Endodermal cell (in vitro differentiated cells): ENCODE data around the gene ILDR1. TPM values are rescaled to one million over a fixed set of nuclear protein-coding genes. Genes with fewer than 3 reads are reported as not detected.

ENCODE experiments used
- DNase-seq: peaks from one replicate; pipeline ENCODE4 v3.0.0-alpha.2; 2017
- H3K27ac ChIP-seq: 2 replicates; pipeline ENCODE4 v1.5.1; 2013; ENCODE audit warnings: mild to moderate bottlenecking, low read depth, low read length, moderate library complexity
- H3K27me3 ChIP-seq: 2 replicates; pipeline ENCODE4 v1.6.1; 2013; ENCODE audit warnings: mild to moderate bottlenecking, low read length, moderate library complexity; ENCODE audit not compliant: insufficient read depth, control insufficient read depth, poor library complexity, severe bottlenecking
- H3K36me3 ChIP-seq: 2 replicates; pipeline ENCODE4 v1.7.0; 2013; ENCODE audit warnings: mild to moderate bottlenecking, low read length, moderate library complexity; ENCODE audit not compliant: control insufficient read depth, insufficient read depth
- H3K4me1 ChIP-seq: one replicate; pipeline ENCODE4 v1.7.0; 2013; ENCODE audit warnings: low read length; ENCODE audit not compliant: control insufficient read depth, insufficient read depth
- H3K4me3 ChIP-seq: 2 replicates; pipeline ENCODE4 v1.5.1; 2013; ENCODE audit warnings: mild to moderate bottlenecking, low read length, moderate library complexity
- H3K9ac ChIP-seq: 2 replicates; pipeline ENCODE4 v1.6.1; 2013; ENCODE audit warnings: mild to moderate bottlenecking, low read length, moderate library complexity; ENCODE audit not compliant: poor library complexity, severe bottlenecking; ENCODE audit errors: extremely low read depth
- H3K9me3 ChIP-seq: 2 replicates; pipeline ENCODE4 v1.6.1; 2013; ENCODE audit warnings: mild to moderate bottlenecking, low read length, moderate library complexity; ENCODE audit not compliant: control insufficient read depth
- H3K27ac Mint-ChIP-seq: 2 replicates; pipeline ENCODE4 v1.8.0; 2020; ENCODE audit warnings: mixed read lengths
- H3K27me3 Mint-ChIP-seq: 2 replicates; pipeline ENCODE4 v1.8.0; 2021; ENCODE audit warnings: mild to moderate bottlenecking, mixed read lengths; ENCODE audit not compliant: insufficient read depth
- H3K36me3 Mint-ChIP-seq: 2 replicates; pipeline ENCODE4 v1.8.0; 2020; ENCODE audit warnings: low read depth, mixed read lengths
- H3K4me1 Mint-ChIP-seq: 2 replicates; pipeline ENCODE4 v1.8.0; 2020; ENCODE audit warnings: mixed read lengths
- H3K4me3 Mint-ChIP-seq: 2 replicates; pipeline ENCODE4 v1.8.0; 2020; ENCODE audit warnings: mild to moderate bottlenecking, moderate library complexity, mixed read lengths
- H3K9me3 Mint-ChIP-seq: 2 replicates; pipeline ENCODE4 v1.8.0; 2020; ENCODE audit warnings: mild to moderate bottlenecking, mixed read lengths
- WGBS, 2 experiments: methylation state at CpG; one replicate each; pipeline versions ENCODE4 v1.1.5 to v1.1.7; 2013; ENCODE audit warnings: missing lambda C conversion rate in 2 of 2, mixed read lengths in 1 of 2; ENCODE audit not compliant: insufficient coverage in 1 of 2, insufficient read length in 1 of 2; 5-methylcytosine and 5-hydroxymethylcytosine counted together
- long read RNA-seq, 4 experiments: library from polyadenylated mRNA in 2 of 4; library from RNA in 1 of 4; library from capped mRNA in 1 of 4; stranded (forward) in 3 of 4; unstranded in 1 of 4; transcript quantifications; one replicate each; pipeline ENCODE4 v2.0.0, GENCODE V29; 2020 to 2021; ENCODE audit warnings: inconsistent platforms in 1 of 4
- polyA plus RNA-seq, 2 experiments: library from polyadenylated mRNA; stranded (reverse); fragments of 50-300 nt; gene quantifications; one replicate each; pipeline ENCODE4 v1.2.3, GENCODE V29; 2013
- total RNA-seq, 2 donors: library from RNA; stranded (reverse); fragmentation: NEBNext Ultra II Directional in 1 of 2; extraction: Animal tissue kit (Norgen Biotek cat#: 25700) in 1 of 2; gene quantifications; 2 replicates in 1 of 2; 3 replicates in 1 of 2; pipeline ENCODE4 v1.2.1, GENCODE V29; 2021
- TF ChIP-seq, protein P1 (sequence below): fragments of 200-600 bp; sonication (generic); conservative IDR thresholded peaks from 2 replicates; pipeline ENCODE4 v1.5.0; 2021; ENCODE audit warnings: antibody characterized with exemption, mild to moderate bottlenecking

The ILDR1 gene
- total RNA-seq = 1 to 10 TPM; 2.0 to 3.6 TPM
- 0.14 TPM for polyA plus RNA-seq (2013, experiment 1 of 2)
- not detected for polyA plus RNA-seq (2013, experiment 2 of 2)
- long read RNA-seq, experiment 1, partial matches to known transcripts = 0 of 2 reads
- long read RNA-seq, experiment 1, other reads (novel, unspliced or antisense) = 1 of 2 reads
- long read RNA-seq, experiment 2, partial matches to known transcripts = 1 of 7 reads
- long read RNA-seq, experiment 2, other reads (novel, unspliced or antisense) = 2 of 7 reads
- long read RNA-seq, experiment 3, transcript ILDR1-202 (8 exons, 2,855 nt) = major isoform, 5 of 21 reads
- long read RNA-seq, experiment 3, partial matches to known transcripts = 5 of 21 reads
- long read RNA-seq, experiment 3, other reads (novel, unspliced or antisense) = 7 of 21 reads
- long read RNA-seq, experiment 4 = 0 reads

DNA sequence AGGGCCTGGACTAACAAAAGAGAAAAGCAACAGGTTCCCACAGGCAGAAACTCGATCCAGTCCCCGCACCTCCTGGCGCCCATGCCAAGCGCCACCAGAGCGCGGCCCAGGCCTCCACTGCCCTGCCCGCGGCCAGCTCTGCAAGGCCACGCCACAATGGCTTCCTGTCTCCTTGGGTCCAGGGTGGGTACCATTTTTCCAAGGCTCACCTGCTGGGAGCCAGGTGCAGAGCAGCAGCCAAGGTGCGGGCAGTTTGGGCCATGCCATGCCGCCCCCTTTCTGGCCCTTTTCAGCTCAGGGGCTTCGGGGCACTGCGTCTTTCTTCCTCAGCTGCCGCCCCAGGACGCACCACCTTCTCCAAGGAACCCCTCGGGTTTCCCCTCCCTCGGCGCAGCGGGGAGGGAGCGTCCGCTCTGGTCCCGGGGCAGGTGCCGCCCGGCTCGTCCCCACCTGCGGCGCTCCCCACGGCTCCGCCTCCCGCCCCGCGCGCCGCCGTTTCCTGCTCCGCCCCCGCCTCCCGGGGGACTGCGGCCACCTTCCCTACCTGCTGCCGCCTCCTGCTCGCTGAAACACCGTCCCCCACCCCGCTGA is at the start of gene ILDR1:
Gene ILDR1, minus strand, starts transcription at position 437 of the 591 bp plus-strand sequence. Its CDS starts 170 bp downstream, at position 267.
- 38 to 91% methylated on average over 6 to 43 of the region's 43 CpGs for WGBS, 2 experiments
- H3K27me3 ChIP-seq = peaks cover 14% of the 10 kb centered on the region
- H3K36me3 ChIP-seq = no peaks in the 10 kb centered on the region
- Mint-ChIP-seq H3K9me3 (no peaks in the 10 kb centered on the region), H3K4me1 (peaks cover 29% of the 10 kb centered on the region), H3K36me3 (no peaks in the 10 kb centered on the region), H3K4me3 (peak within 1 kb of the TSS; percentile 59), H3K27me3 (peaks cover 13% of the 10 kb centered on the region), H3K27ac (no peak within 1 kb of the TSS)
- no peak within 1 kb of the TSS for H3K27ac ChIP-seq
- peak; percentile 81 for DNase-seq
- peak within 1 kb of the TSS; percentile 24 for H3K4me3 ChIP-seq
- no peaks in the 10 kb centered on the region for H3K9me3 ChIP-seq
- TF ChIP-seq, protein P1, sequence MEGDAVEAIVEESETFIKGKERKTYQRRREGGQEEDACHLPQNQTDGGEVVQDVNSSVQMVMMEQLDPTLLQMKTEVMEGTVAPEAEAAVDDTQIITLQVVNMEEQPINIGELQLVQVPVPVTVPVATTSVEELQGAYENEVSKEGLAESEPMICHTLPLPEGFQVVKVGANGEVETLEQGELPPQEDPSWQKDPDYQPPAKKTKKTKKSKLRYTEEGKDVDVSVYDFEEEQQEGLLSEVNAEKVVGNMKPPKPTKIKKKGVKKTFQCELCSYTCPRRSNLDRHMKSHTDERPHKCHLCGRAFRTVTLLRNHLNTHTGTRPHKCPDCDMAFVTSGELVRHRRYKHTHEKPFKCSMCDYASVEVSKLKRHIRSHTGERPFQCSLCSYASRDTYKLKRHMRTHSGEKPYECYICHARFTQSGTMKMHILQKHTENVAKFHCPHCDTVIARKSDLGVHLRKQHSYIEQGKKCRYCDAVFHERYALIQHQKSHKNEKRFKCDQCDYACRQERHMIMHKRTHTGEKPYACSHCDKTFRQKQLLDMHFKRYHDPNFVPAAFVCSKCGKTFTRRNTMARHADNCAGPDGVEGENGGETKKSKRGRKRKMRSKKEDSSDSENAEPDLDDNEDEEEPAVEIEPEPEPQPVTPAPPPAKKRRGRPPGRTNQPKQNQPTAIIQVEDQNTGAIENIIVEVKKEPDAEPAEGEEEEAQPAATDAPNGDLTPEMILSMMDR = peak; percentile 18
- H3K9ac ChIP-seq = no peak within 1 kb of the TSS
- H3K4me1 ChIP-seq = peaks cover 8% of the 10 kb centered on the region

GRCh38 chr3:122067588-122068240 is 45.7 kb upstream of the ILDR1 start:
- Histone ChIP-seq H3K27ac (no peak overlapping the region), H3K9ac (no peak overlapping the region), H3K4me1 (no peaks in the 10 kb centered on the region), H3K36me3 (no peaks in the 10 kb centered on the region), H3K27me3 (no peaks in the 10 kb centered on the region), H3K9me3 (peaks cover 6% of the 10 kb centered on the region), H3K4me3 (no peak overlapping the region)
- no peak for DNase-seq
- no peaks in the 10 kb centered on the region for H3K36me3 Mint-ChIP-seq
- H3K9me3 Mint-ChIP-seq = peaks cover 5% of the 10 kb centered on the region
- H3K4me3 Mint-ChIP-seq = no peak overlapping the region
- TF ChIP-seq, protein P1 = no peak
- WGBS, 2 experiments = 89 to 98% methylated on average over 1 to 2 of the region's 2 CpGs
- H3K27ac Mint-ChIP-seq = no peak overlapping the region
- peaks cover 9% of the 10 kb centered on the region for H3K4me1 Mint-ChIP-seq
- H3K27me3 Mint-ChIP-seq = no peaks in the 10 kb centered on the region

DNA sequence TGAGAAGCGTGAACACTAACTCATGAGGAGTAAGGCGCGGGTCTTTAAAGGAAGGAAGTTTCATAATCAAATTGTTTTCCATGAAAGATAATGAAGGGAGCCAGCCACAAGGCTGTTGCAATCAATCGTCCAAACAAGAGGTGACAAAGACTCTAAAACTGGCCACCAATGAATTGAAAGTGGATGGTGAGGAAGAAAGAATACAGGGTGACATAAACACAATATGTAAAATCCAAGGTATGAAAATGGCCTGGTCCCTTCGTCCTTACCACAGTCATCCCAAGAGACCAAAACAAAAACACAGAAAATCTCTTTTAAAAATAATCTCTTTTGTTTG is 45.1 kb upstream of the ILDR1 start:
- no peaks in the 10 kb centered on the region for H3K4me1 ChIP-seq
- no peak overlapping the region for H3K9ac ChIP-seq
- Mint-ChIP-seq H3K4me3 (no peak overlapping the region), H3K36me3 (no peaks in the 10 kb centered on the region), H3K27me3 (no peaks in the 10 kb centered on the region), H3K9me3 (peaks cover 5% of the 10 kb centered on the region), H3K27ac (no peak overlapping the region), H3K4me1 (peaks cover 9% of the 10 kb centered on the region)
- TF ChIP-seq, protein P1 = no peak
- H3K4me3 ChIP-seq = no peak overlapping the region
- H3K27me3 ChIP-seq = no peaks in the 10 kb centered on the region
- peaks cover 6% of the 10 kb centered on the region for H3K9me3 ChIP-seq
- 87 to 94% methylated on average over 5 of the region's 5 CpGs for WGBS, 2 experiments
- H3K36me3 ChIP-seq = no peaks in the 10 kb centered on the region
- no peak overlapping the region for H3K27ac ChIP-seq
- no peak for DNase-seq
